ENCODE results near the gene GRIN2C.

Gene GRIN2C

GRCh38 chr17:74818291-74818938, 41.3 kb downstream of the GRIN2C start:
- no peak for DNase-seq

GRCh38 chr17:74816905-74817620, 42.6 kb downstream of the GRIN2C start:
- no peak for DNase-seq

- peak; percentile 42 for DNase-seq
Observed at GRCh38 chr17:74815550-74816370, 43.9 kb downstream of the GRIN2C start.

- DNase-seq, result no peak
Observed at GRCh38 chr17:74815067-74815466, 44.6 kb downstream of the GRIN2C start.

GRCh38 chr17:74814453-74814852, 45.2 kb downstream of the GRIN2C start:
- DNase-seq, result peak; percentile 13

- no peak for DNase-seq
Observed at GRCh38 chr17:74812109-74813009, 47.3 kb downstream of the GRIN2C start.

GRCh38 chr17:74810699-74811485, 48.8 kb downstream of the GRIN2C start:
- DNase-seq, result no peak

- DNase-seq, result peak; percentile 32
Observed at GRCh38 chr17:74808714-74809430, 50.8 kb downstream of the GRIN2C start.

- peak; percentile 76 for DNase-seq
Observed at GRCh38 chr17:74807925-74808324, 51.8 kb downstream of the GRIN2C start.

- DNase-seq, result no peak
Observed at GRCh38 chr17:74807441-74807840, 52.2 kb downstream of the GRIN2C start.

GRCh38 chr17:74806334-74806733, 53.4 kb downstream of the GRIN2C start:
- DNase-seq, result no peak

- DNase-seq, result no peak
Observed at GRCh38 chr17:74805591-74805991, 54.1 kb downstream of the GRIN2C start.

- DNase-seq, result no peak
Observed at GRCh38 chr17:74804683-74805082, 55.0 kb downstream of the GRIN2C start.

GRCh38 chr17:74803971-74804370, 55.7 kb downstream of the GRIN2C start:
- DNase-seq, result peak; percentile 47

GRCh38 chr17:74803388-74803930, 56.2 kb downstream of the GRIN2C start:
- no peak for DNase-seq

- DNase-seq, result no peak
Observed at GRCh38 chr17:74801896-74802295, 57.8 kb downstream of the GRIN2C start.

GRCh38 chr17:74800531-74800930, 59.2 kb downstream of the GRIN2C start:
- DNase-seq, result no peak

- DNase-seq, result no peak
Observed at GRCh38 chr17:74799097-74799496, 60.6 kb downstream of the GRIN2C start.

GRCh38 chr17:74798239-74798707, 61.4 kb downstream of the GRIN2C start:
- no peak for DNase-seq

GRCh38 chr17:74797824-74798223, 61.9 kb downstream of the GRIN2C start:
- DNase-seq, result no peak

GRCh38 chr17:74796866-74797265, 62.8 kb downstream of the GRIN2C start:
- no peak for DNase-seq
